ENCODE data around the gene PRDX2. TPM values are rescaled to one million over a fixed set of nuclear protein-coding genes. Genes with fewer than 3 reads are reported as not detected.

Gene PRDX2
- polyA plus RNA-seq, 1 donor from 2014 or later = 882 TPM

- TF ChIP-seq CTCF (IDR thresholded peaks at IDR 0.05; ENCODE audit: poor library complexity, severe bottlenecking) (no peak), SMC3 (conservative IDR thresholded peaks at IDR 0.05; ENCODE audit: poor library complexity) (no peak), RAD21 (conservative IDR thresholded peaks at IDR 0.05) (no peak), POLR2AphosphoS5 (IDR thresholded peaks at IDR 0.05) (no peak), REST (IDR thresholded peaks at IDR 0.05; ENCODE audit: borderline replicate concordance) (no peak), EP300 (conservative IDR thresholded peaks at IDR 0.05; ENCODE audit: poor library complexity, severe bottlenecking) (no peak), MXI1 (conservative IDR thresholded peaks at IDR 0.05; ENCODE audit: poor library complexity, severe bottlenecking) (no peak), TAF1 (IDR thresholded peaks at IDR 0.05; ENCODE audit: low read depth) (no peak), EZH2 (IDR thresholded peaks at IDR 0.05; ENCODE audit: borderline replicate concordance, insufficient read depth, low read length, poor library complexity, severe bottlenecking) (no peak)
- Histone ChIP-seq H3F3A (ENCODE audit: insufficient read depth, low read length, poor library complexity, severe bottlenecking) (no peaks in the 10 kb centered on the region), H3K9me2 (ENCODE audit: insufficient read depth, low read length) (no peaks in the 10 kb centered on the region), H3K4me3 (ENCODE audit: low read length) (no peak overlapping the region), H3K9me3 (ENCODE audit: low read length) (no peaks in the 10 kb centered on the region), H4K20me1 (ENCODE audit: insufficient read depth) (no peaks in the 10 kb centered on the region), H3K9ac (ENCODE audit: low read length) (no peak overlapping the region), H2AFZ (ENCODE audit: low read depth, low read length) (no peak overlapping the region), H3K27ac (ENCODE audit: low read length) (no peak overlapping the region), H3K79me2 (replicated peaks; ENCODE audit: insufficient read depth, low read length) (no peaks in the 10 kb centered on the region), H3K36me3 (ENCODE audit: insufficient read depth, low read length) (no peaks in the 10 kb centered on the region), H3K4me2 (ENCODE audit: low read length) (no peak overlapping the region), H3K27me3 (ENCODE audit: insufficient read depth, low read depth, low read length) (no peaks in the 10 kb centered on the region)
Measured at GRCh38 chr19:12766051-12766521, 35.5 kb downstream of the PRDX2 start.

- Histone ChIP-seq H4K20me1 (ENCODE audit: insufficient read depth) (no peaks in the 10 kb centered on the region), H3F3A (ENCODE audit: insufficient read depth, low read length, poor library complexity, severe bottlenecking) (no peaks in the 10 kb centered on the region), H3K27me3 (ENCODE audit: insufficient read depth, low read depth, low read length) (no peaks in the 10 kb centered on the region), H3K36me3 (ENCODE audit: insufficient read depth, low read length) (no peaks in the 10 kb centered on the region), H3K27ac (ENCODE audit: low read length) (no peak overlapping the region), H3K9me3 (ENCODE audit: low read length) (no peaks in the 10 kb centered on the region), H3K9me2 (ENCODE audit: insufficient read depth, low read length) (no peaks in the 10 kb centered on the region), H3K79me2 (replicated peaks; ENCODE audit: insufficient read depth, low read length) (no peaks in the 10 kb centered on the region), H3K4me2 (ENCODE audit: low read length) (no peak overlapping the region), H2AFZ (ENCODE audit: low read depth, low read length) (no peak overlapping the region), H3K4me3 (ENCODE audit: low read length) (no peak overlapping the region), H3K9ac (ENCODE audit: low read length) (no peak overlapping the region)
- no peak for TF ChIP-seq CTCF (IDR thresholded peaks at IDR 0.05; ENCODE audit: poor library complexity, severe bottlenecking)
- no peak for TF ChIP-seq EZH2 (IDR thresholded peaks at IDR 0.05; ENCODE audit: borderline replicate concordance, insufficient read depth, low read length, poor library complexity, severe bottlenecking)
- TF ChIP-seq RAD21 (conservative IDR thresholded peaks at IDR 0.05) = no peak
- TF ChIP-seq SMC3 (conservative IDR thresholded peaks at IDR 0.05; ENCODE audit: poor library complexity) = no peak
- TF ChIP-seq REST (IDR thresholded peaks at IDR 0.05; ENCODE audit: borderline replicate concordance) = no peak
- TF ChIP-seq TAF1 (IDR thresholded peaks at IDR 0.05; ENCODE audit: low read depth) = no peak
- no peak for TF ChIP-seq MXI1 (conservative IDR thresholded peaks at IDR 0.05; ENCODE audit: poor library complexity, severe bottlenecking)
- no peak for TF ChIP-seq EP300 (conservative IDR thresholded peaks at IDR 0.05; ENCODE audit: poor library complexity, severe bottlenecking)
- TF ChIP-seq POLR2AphosphoS5 (IDR thresholded peaks at IDR 0.05) = no peak
Measured at GRCh38 chr19:12764698-12765097, 36.9 kb downstream of the PRDX2 start.
